ENCODE results near the gene RSRP1. TPM values are rescaled to one million over a fixed set of nuclear protein-coding genes. Genes with fewer than 3 reads are reported as not detected.

The RSRP1 gene
- total RNA-seq, 2 experiments from 2014 or later = 101 to 110 TPM

GRCh38 chr1:25196830-25197229, 50.4 kb downstream of the RSRP1 start:
- CTCF ChIA-PET = interaction anchor here (1.4 kb wide), 1 partner anchor 77 kb away, joined by 3 read pairs; no protein-coding TSS in a partner anchor
- H3K4me1 Mint-ChIP-seq (ENCODE audit: low read depth) = peaks cover 10% of the 10 kb centered on the region
- H3K9me3 Mint-ChIP-seq = no peaks in the 10 kb centered on the region
- intact Hi-C loops (cut with micrococcal nuclease) = no loop called here
- no peak for DNase-seq
- no peak overlapping the region for H3K4me3 Mint-ChIP-seq
- H3K36me3 Mint-ChIP-seq (ENCODE audit: low read depth) = no peaks in the 10 kb centered on the region
- H3K27ac Mint-ChIP-seq = no peak overlapping the region
- no peaks in the 10 kb centered on the region for H3K27me3 Mint-ChIP-seq (ENCODE audit: low read depth)

GRCh38 chr1:25195835-25196234, 51.4 kb downstream of the RSRP1 start:
- no peaks in the 10 kb centered on the region for H3K27me3 Mint-ChIP-seq (ENCODE audit: low read depth)
- CTCF ChIA-PET = interaction anchor here (1.4 kb wide), 1 partner anchor 76 kb away, joined by 3 read pairs; no protein-coding TSS in a partner anchor
- H3K36me3 Mint-ChIP-seq (ENCODE audit: low read depth) = no peaks in the 10 kb centered on the region
- no peak for DNase-seq
- no peaks in the 10 kb centered on the region for H3K9me3 Mint-ChIP-seq
- peaks cover 10% of the 10 kb centered on the region for H3K4me1 Mint-ChIP-seq (ENCODE audit: low read depth)
- intact Hi-C loops (cut with micrococcal nuclease) = no loop called here
- H3K4me3 Mint-ChIP-seq = no peak overlapping the region
- no peak overlapping the region for H3K27ac Mint-ChIP-seq

- CTCF ChIA-PET = no interaction called here
- H3K27ac Mint-ChIP-seq = no peak overlapping the region
- no peak for DNase-seq
- H3K4me3 Mint-ChIP-seq = no peak overlapping the region
- intact Hi-C loops (cut with micrococcal nuclease) = no loop called here
- no peaks in the 10 kb centered on the region for H3K27me3 Mint-ChIP-seq (ENCODE audit: low read depth)
- H3K4me1 Mint-ChIP-seq (ENCODE audit: low read depth) = peaks cover 10% of the 10 kb centered on the region
- H3K36me3 Mint-ChIP-seq (ENCODE audit: low read depth) = no peaks in the 10 kb centered on the region
- H3K9me3 Mint-ChIP-seq = no peaks in the 10 kb centered on the region
Observed at GRCh38 chr1:25194572-25195020, 52.7 kb downstream of the RSRP1 start.

- intact Hi-C loops (cut with micrococcal nuclease) = no loop called here
- H3K27ac Mint-ChIP-seq = no peak overlapping the region
- CTCF ChIA-PET = no interaction called here
Observed at GRCh38 chr1:25194054-25194453, 53.2 kb downstream of the RSRP1 start.

GRCh38 chr1:25193229-25193628, 54.0 kb downstream of the RSRP1 start:
- Mint-ChIP-seq H3K4me3 (no peak overlapping the region), H3K4me1 (ENCODE audit: low read depth) (peaks cover 5% of the 10 kb centered on the region), H3K27me3 (ENCODE audit: low read depth) (no peaks in the 10 kb centered on the region), H3K9me3 (no peaks in the 10 kb centered on the region), H3K36me3 (ENCODE audit: low read depth) (no peaks in the 10 kb centered on the region), H3K27ac (no peak overlapping the region)
- CTCF ChIA-PET = no interaction called here
- intact Hi-C loops (cut with micrococcal nuclease) = no loop called here
- no peak for DNase-seq

More at GRCh38 chr1:25194054-25194453, 53.2 kb downstream of the RSRP1 start:
- no peaks in the 10 kb centered on the region for H3K9me3 Mint-ChIP-seq
- no peaks in the 10 kb centered on the region for H3K27me3 Mint-ChIP-seq (ENCODE audit: low read depth)
- no peak for DNase-seq
- peaks cover 10% of the 10 kb centered on the region for H3K4me1 Mint-ChIP-seq (ENCODE audit: low read depth)
- H3K4me3 Mint-ChIP-seq = no peak overlapping the region
- H3K36me3 Mint-ChIP-seq (ENCODE audit: low read depth) = no peaks in the 10 kb centered on the region

Other genes starting within 250 kb of the RSRP1 start
- gene SYF2, start 15.0 kb downstream of the RSRP1 start, total RNA-seq = 10 to 100 TPM; 39.7 to 46.8 TPM
- not detected for gene RHD, start 25.1 kb upstream of the RSRP1 start, total RNA-seq
- gene TMEM50A, start 90.9 kb upstream of the RSRP1 start, total RNA-seq = 10 to 100 TPM; 96.2 to 98.3 TPM
- gene RHCE, start 173.4 kb upstream of the RSRP1 start, total RNA-seq = under 1 TPM; 0.33 to 0.54 TPM
- gene MACO1, start 183.4 kb upstream of the RSRP1 start, total RNA-seq = 1 to 10 TPM; 8.4 to 8.6 TPM

Measured in activated naive CD4-positive, alpha-beta T cell treated with anti-CD3 and anti-CD28 coated beads for 36 hours (primary cell).